Cardiac septum (tissue), 1 donor: ENCODE data around the gene VHLL. TPM values are rescaled to one million over a fixed set of nuclear protein-coding genes. Genes with fewer than 3 reads are reported as not detected.
A peak's percentile ranks its signal among the peaks of the same experiment; 100 is the strongest.
"Not testable (repeated sequence)": the region's sequence is repeated elsewhere in the genome, so short reads cannot be mapped to it uniquely, and the experiment has no call there.

ENCODE experiments used
- DNase-seq: peaks from one replicate; pipeline ENCODE4 v3.0.0-alpha.2; 2020; ENCODE audit warnings: low spot score
- intact Hi-C: fragments of 100-400 bp; cut with DNase I; formaldehyde crosslinking; loops from one replicate; pipeline ENCODE4 v1.14.0; 2022
- long read RNA-seq: library from polyadenylated mRNA; unstranded; transcript quantifications from one replicate; pipeline ENCODE4 v2.0.0, GENCODE V29; 2021
- total RNA-seq: library from RNA; stranded (reverse); fragmentation: NEBNext Ultra II Directional; extraction: Animal tissue kit (Norgen Biotek cat#: 25700); gene quantifications from one replicate; pipeline ENCODE4 v1.2.1, GENCODE V29; 2021
- donor health status: DM: no; HTN: no; CAD: no.

The VHLL gene
- total RNA-seq, result not detected
- long read RNA-seq, result 0 reads

- intact Hi-C loops, result no loop called here
- DNase-seq, result no peak
These were observed at the start of gene VHLL for GRCh38 chr1:156298852-156299357. TSS of gene VHLL (minus strand) at chr1:156299307. CDS start at chr1:156299189, 118 bp downstream.

- intact Hi-C loops, result no loop called here
- DNase-seq, result no peak
These were observed 48.2 kb upstream of the VHLL start for GRCh38 chr1:156347331-156347730.

GRCh38 chr1:156346636-156347035 is 47.5 kb upstream of the VHLL start:
- no peak for DNase-seq
- intact Hi-C loops, result no loop called here

DNA sequence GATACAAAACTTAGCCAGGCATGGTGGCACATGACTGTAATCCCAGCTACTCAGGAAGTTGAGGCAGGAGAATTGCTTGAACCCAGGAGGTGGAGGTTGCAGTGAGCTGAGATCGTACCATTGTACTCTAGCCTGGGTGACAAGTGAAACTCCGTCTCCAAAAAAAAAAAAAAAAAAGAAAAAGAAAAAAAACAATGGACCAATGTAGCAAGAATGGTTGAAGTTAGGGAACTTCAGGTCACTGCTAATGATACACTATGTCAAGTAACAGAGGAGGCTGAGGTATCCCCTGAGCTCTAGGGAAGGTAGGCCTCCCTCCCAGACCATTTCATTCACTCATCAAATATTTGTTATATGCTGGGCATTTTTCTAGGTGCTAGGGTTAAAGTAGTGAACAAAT is 46.9 kb upstream of the VHLL start:
- DNase-seq, intact Hi-C loops: not testable (repeated sequence)

DNA sequence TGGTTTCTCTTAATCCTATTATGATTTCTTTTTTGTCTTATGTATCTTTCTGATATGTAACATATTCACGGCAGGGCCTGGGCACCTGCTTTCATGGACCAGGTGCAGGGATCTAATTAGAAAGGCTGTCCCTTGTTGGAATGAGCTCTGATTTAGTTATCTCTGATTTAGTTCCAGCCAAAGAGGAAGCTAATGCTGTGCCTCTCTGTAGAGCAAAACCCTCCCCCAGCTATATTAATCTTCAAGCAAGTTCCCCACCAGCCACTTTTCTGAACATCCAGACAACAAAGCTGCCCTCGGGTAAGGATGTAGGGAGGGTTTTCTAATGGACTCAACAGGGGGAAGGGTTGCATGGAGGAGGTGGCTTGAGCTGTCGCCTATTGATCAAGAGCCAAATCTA is 45.3 kb upstream of the VHLL start:
- intact Hi-C loops, result no loop called here
- DNase-seq, result no peak

DNA sequence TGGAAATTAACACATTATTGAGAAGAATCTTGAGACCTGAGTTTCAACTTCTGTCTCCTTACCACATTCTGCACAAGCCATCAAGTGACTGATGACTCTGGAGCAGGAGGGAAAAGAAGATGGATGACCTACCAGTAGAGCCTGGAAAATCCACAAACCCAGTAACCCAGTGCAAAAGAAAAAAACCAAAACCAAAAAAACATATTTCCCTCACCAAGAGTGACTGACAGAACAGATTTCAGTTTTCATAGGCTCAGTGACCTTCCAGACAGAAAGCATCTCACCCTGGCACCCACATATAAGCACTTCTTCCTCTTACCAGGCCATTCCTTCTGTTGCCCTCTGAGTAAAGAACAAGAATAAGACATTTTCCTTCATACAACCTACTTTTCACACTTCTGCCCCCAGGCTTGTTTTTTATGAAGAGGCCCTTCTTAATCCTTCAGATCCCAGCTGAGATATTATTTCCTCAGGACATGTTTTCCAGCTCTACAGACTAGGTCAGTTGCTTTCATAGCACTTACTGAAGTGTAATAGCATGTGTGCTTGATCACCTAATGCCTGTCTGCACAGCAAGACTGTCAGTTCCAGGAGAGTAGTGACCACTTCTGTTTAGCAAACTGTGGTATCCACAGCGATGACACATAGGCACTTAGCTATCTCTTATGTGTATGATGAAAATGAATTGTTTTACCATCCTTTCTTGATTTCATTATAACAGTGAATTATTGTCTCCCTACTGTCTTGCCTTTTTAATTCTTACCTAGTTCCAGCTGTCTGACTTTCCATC is 43.3 kb upstream of the VHLL start:
- DNase-seq, result no peak
- intact Hi-C loops, result no loop called here

DNA sequence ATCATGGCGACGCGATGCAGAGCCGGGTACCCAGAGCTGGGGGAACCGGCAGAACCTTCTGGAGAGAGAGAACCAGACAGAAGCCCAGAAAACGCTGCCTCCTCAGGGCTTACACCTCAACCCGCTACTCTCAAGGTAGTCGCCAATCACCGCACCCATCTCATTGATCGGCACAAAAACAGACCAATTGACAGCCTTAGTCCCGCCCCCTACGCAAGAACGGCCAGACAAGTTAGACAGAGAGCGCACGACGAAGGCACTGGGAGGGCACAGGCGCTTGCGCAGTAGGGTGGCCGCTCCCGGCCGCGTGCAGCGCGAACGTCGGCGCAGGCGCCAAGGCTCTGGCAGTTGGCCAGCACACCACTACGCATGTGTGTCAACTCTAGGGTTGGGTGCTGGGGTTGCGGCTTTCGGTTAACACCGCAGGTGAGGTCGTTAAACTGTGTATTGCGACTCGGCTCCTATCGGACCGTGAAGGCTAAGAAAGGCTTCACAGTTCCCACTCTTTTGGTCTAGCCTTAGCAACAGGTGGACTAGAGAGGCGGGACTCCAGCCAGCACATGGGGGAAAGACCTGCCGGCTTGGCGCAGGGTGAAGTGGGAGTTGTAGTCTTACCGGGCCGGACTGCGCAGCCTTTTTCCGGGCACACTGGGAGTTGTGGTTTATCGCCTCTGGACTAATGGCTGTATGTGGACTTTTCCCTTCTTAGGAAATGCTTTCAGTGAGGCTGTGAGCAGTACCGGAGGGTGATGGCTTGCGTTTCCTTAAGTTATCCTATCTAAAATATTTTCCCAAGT is 39.3 kb upstream of the VHLL start, which contains the start of the genes CCT3 and TSACC:
Gene CCT3, minus strand, starts transcription at position 113 of the 797 bp plus-strand sequence. Its CDS starts 108 bp downstream, at position 5.
Gene TSACC, plus strand, starts transcription at position 347 of the 797 bp plus-strand sequence. CDS start 1,232 bp downstream, outside the sequence.
- intact Hi-C loops, result no loop called here
- DNase-seq, result peak; percentile 99

- no peak for DNase-seq
- intact Hi-C loops, result no loop called here
These were observed 38.7 kb upstream of the VHLL start for GRCh38 chr1:156337888-156338179.

GRCh38 chr1:156337052-156337887 is 38.2 kb upstream of the VHLL start:
- intact Hi-C loops, result no loop called here
- no peak for DNase-seq

DNA sequence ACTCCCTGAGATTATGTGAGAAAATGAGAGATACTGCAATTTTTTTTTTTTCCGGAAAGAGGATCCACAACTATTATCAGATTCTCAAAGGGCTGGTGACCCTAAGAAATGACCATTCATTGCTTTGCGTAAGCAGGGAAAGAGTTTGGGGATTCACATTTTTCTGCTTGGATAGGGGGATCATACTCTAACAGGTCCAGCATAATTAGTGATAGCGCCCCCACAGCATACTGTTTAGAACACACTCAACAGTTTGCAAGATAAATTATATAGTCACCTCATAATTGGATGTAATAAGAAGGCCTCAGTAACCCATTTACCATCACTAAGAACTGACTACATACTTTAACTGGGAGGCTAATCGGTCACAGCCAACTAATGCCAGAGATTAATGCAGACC is 37.1 kb upstream of the VHLL start:
- intact Hi-C loops, result no loop called here

DNA sequence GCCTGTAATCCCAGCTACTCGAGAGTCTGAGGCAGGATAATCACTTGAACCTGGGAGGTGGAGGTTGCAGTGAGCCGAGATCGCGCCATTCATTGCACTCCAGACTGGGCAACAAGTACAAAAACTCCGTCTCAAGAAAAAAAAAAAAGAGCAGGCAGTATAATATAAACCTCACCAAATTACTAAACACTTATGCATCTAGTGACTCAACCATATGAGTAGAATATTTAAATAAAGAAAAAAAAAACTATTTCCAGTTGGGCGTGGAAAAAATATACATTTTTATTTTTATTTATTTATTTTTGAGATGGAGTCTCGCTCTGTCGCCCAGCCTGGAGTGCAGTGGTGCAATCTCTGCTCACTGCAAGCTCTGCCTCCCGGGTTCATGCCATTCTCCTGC is 24.1 kb upstream of the VHLL start:
- intact Hi-C loops, result loop anchor here (5.0 kb wide), 1 partner anchor 56 kb away; no protein-coding TSS in a partner anchor
- not testable (repeated sequence) for DNase-seq

More for the DNA sequence above, 37.1 kb upstream of the VHLL start:
- no peak for DNase-seq

DNA sequence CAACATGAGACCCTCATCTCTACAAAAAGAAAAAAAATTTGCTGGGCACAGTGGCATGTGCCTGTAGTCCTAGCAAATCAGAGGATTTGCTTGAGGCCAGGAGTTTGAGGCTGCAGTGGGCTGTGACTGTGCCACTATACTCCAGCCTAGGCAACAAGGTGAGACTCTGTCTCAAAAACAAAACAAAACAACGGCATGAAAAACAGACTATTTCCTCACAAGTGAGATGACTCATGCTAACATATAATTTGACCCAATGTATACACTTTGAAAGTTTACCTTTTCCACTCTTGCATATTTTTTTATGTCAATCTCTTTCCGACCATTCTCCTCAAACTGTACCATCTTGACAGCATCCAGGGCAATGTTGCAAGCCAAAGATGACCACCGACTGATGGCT is 21.5 kb upstream of the VHLL start:
- DNase-seq, result no peak
- intact Hi-C loops, result loop anchor here (5.0 kb wide), 1 partner anchor 53 kb away; no protein-coding TSS in a partner anchor

DNA sequence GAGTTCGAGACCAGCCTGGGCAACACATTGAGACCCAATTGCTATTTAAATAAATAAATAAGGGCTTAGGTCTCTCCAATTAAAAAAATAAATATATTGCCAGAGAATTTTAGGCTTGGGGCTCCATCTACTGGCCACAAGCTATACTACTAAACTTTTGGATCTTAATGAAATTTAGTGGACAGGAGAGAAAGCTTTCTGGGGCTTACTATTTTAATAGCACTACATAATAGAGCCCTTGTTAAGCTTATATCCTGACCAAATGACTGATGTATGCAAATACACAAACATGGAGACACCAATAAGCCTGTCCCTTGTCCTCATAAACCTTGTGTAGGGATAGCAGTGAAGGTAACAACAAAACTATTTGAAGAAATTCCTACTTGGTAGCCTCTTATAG is 20.6 kb upstream of the VHLL start:
- intact Hi-C loops, result loop anchor here (5.0 to 10.0 kb wide), 2 partner anchors 52 to 185 kb away; no protein-coding TSS in a partner anchor
- DNase-seq, result no peak

DNA sequence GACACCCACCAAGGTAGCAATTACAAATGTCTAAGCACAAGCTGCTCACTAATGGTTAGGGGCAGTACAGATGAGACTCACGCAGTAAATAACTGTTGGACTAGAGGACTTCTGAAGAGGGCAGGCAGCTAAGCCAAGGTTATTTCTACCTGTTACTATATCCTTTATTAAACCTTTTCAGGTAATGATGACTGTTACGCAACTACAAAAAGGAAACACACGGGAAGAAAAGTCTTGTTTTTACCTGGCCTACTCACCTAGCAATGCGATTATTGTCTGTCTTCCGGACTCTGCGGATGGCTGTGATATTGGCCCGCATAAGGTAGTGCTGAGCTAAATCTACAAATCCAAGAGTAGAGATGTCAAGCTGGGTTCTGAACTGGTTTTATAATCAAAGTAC is 17.8 kb upstream of the VHLL start:
- intact Hi-C loops, result loop anchor here (10.0 kb wide), 1 partner anchor 182 kb away; no protein-coding TSS in a partner anchor
- no peak for DNase-seq

DNA sequence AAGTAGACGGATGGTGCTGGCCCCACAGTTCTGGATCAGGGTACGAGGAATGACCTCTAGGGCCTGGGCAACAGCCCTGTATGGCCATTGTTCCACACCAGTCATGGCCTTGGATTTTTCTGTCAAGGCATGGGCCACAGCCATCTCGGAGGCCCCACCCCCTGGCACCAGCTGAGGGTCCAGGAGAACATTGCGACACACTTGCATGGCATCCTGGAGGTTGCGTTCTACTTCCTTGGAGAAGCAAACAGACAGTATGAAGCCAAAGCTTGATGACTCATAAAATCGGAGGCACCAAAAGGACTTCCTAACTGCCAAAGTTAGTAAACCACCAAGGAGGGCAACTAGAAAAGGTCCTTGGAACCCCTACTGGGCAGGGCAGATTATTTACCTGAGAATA is 11.9 kb upstream of the VHLL start:
- intact Hi-C loops, result loop anchor here (10.0 kb wide), 1 partner anchor 176 kb away; no protein-coding TSS in a partner anchor
- DNase-seq, result no peak

GRCh38 chr1:156308078-156308477 is 9.0 kb upstream of the VHLL start:
- DNase-seq, result no peak
- intact Hi-C loops, result no loop called here

DNA sequence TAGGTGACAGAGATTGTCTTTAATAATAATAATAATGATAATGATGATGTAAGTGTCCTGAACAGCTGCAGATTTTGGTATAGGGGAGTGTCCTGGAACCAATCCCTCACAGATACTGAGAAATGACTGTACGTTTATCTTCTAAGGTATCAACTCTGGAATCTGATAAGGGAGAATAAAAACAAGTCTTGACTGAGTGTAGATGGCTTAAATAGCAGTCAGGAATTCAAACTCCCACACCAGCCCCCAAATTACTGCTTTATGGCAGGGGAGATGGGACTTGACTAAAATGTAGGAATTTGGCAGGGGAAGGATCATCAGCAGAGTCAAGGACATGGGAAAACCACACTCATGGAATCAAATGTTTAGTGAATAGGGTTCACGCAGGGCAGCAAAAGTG is 6.1 kb upstream of the VHLL start:
- intact Hi-C loops, result no loop called here
- DNase-seq, result no peak

GRCh38 chr1:156303241-156303640 is 4.1 kb upstream of the VHLL start:
- intact Hi-C loops, result no loop called here
- DNase-seq, result no peak

GRCh38 chr1:156295391-156295947 is 3.6 kb downstream of the VHLL start, which contains the start of gene GLMP:
TSS of gene GLMP (minus strand) at chr1:156295679. CDS start at chr1:156295645, 34 bp downstream.
- peak; percentile 88 for DNase-seq
- intact Hi-C loops, result no loop called here
